Ishikawa (cell line): Measurements from ENCODE around the gene TNFRSF25.

Source experiments
- EGR1 ChIP-seq: IDR thresholded peaks from 2 replicates; pipeline ENCODE4 v1.6.1; 2012
- EP300 ChIP-seq: IDR thresholded peaks from 2 replicates; pipeline ENCODE4 v1.6.1; 2012; ENCODE audit warnings: borderline replicate concordance
- RAD21 ChIP-seq: IDR thresholded peaks from 2 replicates; pipeline ENCODE4 v1.6.1; 2012; ENCODE audit warnings: low read depth
- TF ChIP-seq, protein P1 (sequence below): IDR thresholded peaks from 2 replicates; pipeline ENCODE4 v1.6.1; 2012

DNA sequence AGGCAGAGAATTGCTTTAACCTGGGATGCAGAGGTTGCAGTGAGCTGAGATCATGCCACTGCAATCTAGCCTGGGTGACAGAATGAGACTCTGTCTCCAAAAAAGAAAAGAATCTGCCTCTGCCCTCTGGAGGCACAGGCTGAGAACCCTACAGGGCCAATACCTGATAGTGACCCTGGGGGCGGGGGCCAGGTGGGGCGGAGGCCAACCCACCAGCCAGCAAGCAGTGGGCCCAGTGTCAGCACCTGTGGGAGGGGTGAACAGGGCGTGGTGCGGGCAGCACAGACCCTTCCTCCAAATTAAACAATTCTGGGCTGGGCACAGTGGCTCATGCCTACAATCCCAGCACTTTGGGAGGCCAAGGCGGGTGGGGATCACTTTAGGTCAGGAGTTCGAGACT lies 44.5 kb upstream of the TNFRSF25 start:
- no peak for TF ChIP-seq EP300
- TF ChIP-seq RAD21, result no peak
- TF ChIP-seq, protein P1, sequence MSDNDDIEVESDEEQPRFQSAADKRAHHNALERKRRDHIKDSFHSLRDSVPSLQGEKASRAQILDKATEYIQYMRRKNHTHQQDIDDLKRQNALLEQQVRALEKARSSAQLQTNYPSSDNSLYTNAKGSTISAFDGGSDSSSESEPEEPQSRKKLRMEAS, result no peak
- no peak for TF ChIP-seq EGR1
